A673 (cell line): Measurements from ENCODE around the gene OBSCN. TPM values are rescaled to one million over a fixed set of nuclear protein-coding genes. Genes with fewer than 3 reads are reported as not detected.

ENCODE experiments used
- BruUV-seq: library from RNA; stranded (reverse); fragments of 400-500 nt; replicated peaks from 2 replicates; lab custom pipeline; 2021; lab: Mats Ljungman, UMichigan
- CTCF ChIA-PET: fragments of 300-600 bp; sonication (Branson Sonifier 250); formaldehyde crosslinking; loops from one replicate; lab custom pipeline; 2022; ENCODE audit warnings: antibody characterized with exemption; lab: Charles Lee
- POLR2A ChIA-PET: fragments of 300-600 bp; sonication (Branson Sonifier 250); formaldehyde crosslinking; loops from one replicate; lab custom pipeline; 2022; ENCODE audit warnings: antibody characterized with exemption; ENCODE audit not compliant: low non-redundant PET; lab: Charles Lee
- DNase-seq: peaks from one replicate; pipeline ENCODE4 v3.0.0-alpha.2; 2015; ENCODE audit warnings: low spot score
- H3K27ac ChIP-seq: fragments of 200-600 bp; sonication (generic); 2 replicates; pipeline ENCODE4 v1.5.1; 2016; ENCODE audit warnings: mixed run types, low read depth, mild to moderate bottlenecking, mixed read lengths, antibody characterized with exemption, low read length; ENCODE audit not compliant: poor library complexity, severe bottlenecking
- H3K27me3 ChIP-seq: fragments of 200-600 bp; sonication (generic); replicated peaks from 2 replicates; pipeline ENCODE4 v1.6.1; 2017; ENCODE audit warnings: mixed run types, low read depth, mild to moderate bottlenecking, mixed read lengths, antibody characterized with exemption, low read length; ENCODE audit not compliant: insufficient read depth, poor library complexity
- H3K36me3 ChIP-seq: fragments of 200-600 bp; sonication (generic); 2 replicates; pipeline ENCODE4 v1.6.1; 2016; ENCODE audit warnings: mixed run types, mild to moderate bottlenecking, mixed read lengths, antibody characterized with exemption, low read length; ENCODE audit not compliant: insufficient read depth, poor library complexity, severe bottlenecking
- H3K4me1 ChIP-seq: fragments of 200-600 bp; sonication (generic); 2 replicates; pipeline ENCODE4 v1.6.1; 2017; ENCODE audit warnings: mixed run types, mild to moderate bottlenecking, mixed read lengths, antibody characterized with exemption, low read length; ENCODE audit not compliant: insufficient read depth, poor library complexity, severe bottlenecking
- H3K4me3 ChIP-seq: fragments of 200-600 bp; sonication (generic); 2 replicates; pipeline ENCODE4 v1.5.1; 2016; ENCODE audit warnings: low read depth, mixed run types, mild to moderate bottlenecking, mixed read lengths, low read length; ENCODE audit not compliant: poor library complexity, severe bottlenecking
- H3K9me3 ChIP-seq: fragments of 200-600 bp; sonication (generic); 2 replicates; pipeline ENCODE4 v1.6.1; 2016; ENCODE audit warnings: mixed run types, low read depth, mild to moderate bottlenecking, mixed read lengths, antibody characterized with exemption, low read length; ENCODE audit not compliant: poor library complexity, severe bottlenecking
- CTCF ChIP-seq: fragments of 300-800, 200-600 bp; sonication (generic); conservative IDR thresholded peaks from 2 replicates; pipeline ENCODE4 v1.5.1; 2017; ENCODE audit warnings: low read depth, mild to moderate bottlenecking, antibody characterized with exemption, low read length, moderate library complexity, mixed read lengths
- EZH2 ChIP-seq: fragments of 200-600 bp; sonication (generic); IDR thresholded peaks from 2 replicates; pipeline ENCODE4 v1.6.1; 2017; ENCODE audit warnings: borderline replicate concordance, low read depth, mild to moderate bottlenecking, mixed read lengths, antibody characterized with exemption, low read length; ENCODE audit not compliant: poor library complexity, severe bottlenecking
- intact Hi-C: fragments of 100-400 bp; cut with micrococcal nuclease; formaldehyde crosslinking; loops from one replicate; pipeline ENCODE4 v1.10.0; 2022; ENCODE audit not compliant: unreplicated experiment
- total RNA-seq: library from RNA; stranded (reverse); gene quantifications from 2 replicates; pipeline ENCODE4 v1.2.3, GENCODE V29; 2021

The OBSCN gene
- total RNA-seq, 1 experiment from 2014 or later: 37.7 TPM

GRCh38 chr1:228165372-228166169, 42.3 kb upstream of the OBSCN start, which contains the start of gene IBA57:
TSS of gene IBA57 (plus strand) at chr1:228165804. CDS start at chr1:228165817, 13 bp downstream.
- no peak for TF ChIP-seq EZH2
- peak; percentile 91 for TF ChIP-seq CTCF
- Histone ChIP-seq H3K4me3 (peak within 1 kb of the TSS; percentile 80), H3K27me3 (no peaks in the 10 kb centered on the region), H3K27ac (peak within 1 kb of the TSS; percentile 100), H3K9me3 (no peaks in the 10 kb centered on the region), H3K36me3 (no peaks in the 10 kb centered on the region), H3K4me1 (peaks cover 11% of the 10 kb centered on the region)
- ChIA-PET CTCF (interaction anchor here (0.6 to 1.9 kb wide), 6 partner anchors 11 to 168 kb away, joined by 3 to 13 read pairs (median 4); no protein-coding TSS in a partner anchor), POLR2A (interaction anchor here (0.6 to 1.0 kb wide), 2 partner anchors 292 to 640 kb away, joined by 4 to 9 read pairs; a partner anchor contains a TSS)
- intact Hi-C loops: no loop called here
- peak; percentile 99 for DNase-seq
- BruUV-seq: no TSS peak

GRCh38 chr1:228166170-228166936, 41.5 kb upstream of the OBSCN start:
- ChIA-PET CTCF (interaction anchor here (1.9 kb wide), 1 partner anchor 167 kb away, joined by 13 read pairs; no protein-coding TSS in a partner anchor), POLR2A (interaction anchor here (0.7 to 1.0 kb wide), 2 partner anchors 291 to 1358 kb away, joined by 4 to 9 read pairs; a partner anchor contains a TSS)
- TF ChIP-seq CTCF (peak; percentile 25; the same call in 1 of the 2 replicates), EZH2 (no peak)
- peak overlapping the region; percentile 100 for H3K27ac ChIP-seq
- no peaks in the 10 kb centered on the region for H3K9me3 ChIP-seq
- intact Hi-C loops: no loop called here
- BruUV-seq: no TSS peak
- no peaks in the 10 kb centered on the region for H3K36me3 ChIP-seq
- no peaks in the 10 kb centered on the region for H3K27me3 ChIP-seq
- H3K4me3 ChIP-seq: peak overlapping the region; percentile 80
- peaks cover 11% of the 10 kb centered on the region for H3K4me1 ChIP-seq
- peak; percentile 35 for DNase-seq

DNA sequence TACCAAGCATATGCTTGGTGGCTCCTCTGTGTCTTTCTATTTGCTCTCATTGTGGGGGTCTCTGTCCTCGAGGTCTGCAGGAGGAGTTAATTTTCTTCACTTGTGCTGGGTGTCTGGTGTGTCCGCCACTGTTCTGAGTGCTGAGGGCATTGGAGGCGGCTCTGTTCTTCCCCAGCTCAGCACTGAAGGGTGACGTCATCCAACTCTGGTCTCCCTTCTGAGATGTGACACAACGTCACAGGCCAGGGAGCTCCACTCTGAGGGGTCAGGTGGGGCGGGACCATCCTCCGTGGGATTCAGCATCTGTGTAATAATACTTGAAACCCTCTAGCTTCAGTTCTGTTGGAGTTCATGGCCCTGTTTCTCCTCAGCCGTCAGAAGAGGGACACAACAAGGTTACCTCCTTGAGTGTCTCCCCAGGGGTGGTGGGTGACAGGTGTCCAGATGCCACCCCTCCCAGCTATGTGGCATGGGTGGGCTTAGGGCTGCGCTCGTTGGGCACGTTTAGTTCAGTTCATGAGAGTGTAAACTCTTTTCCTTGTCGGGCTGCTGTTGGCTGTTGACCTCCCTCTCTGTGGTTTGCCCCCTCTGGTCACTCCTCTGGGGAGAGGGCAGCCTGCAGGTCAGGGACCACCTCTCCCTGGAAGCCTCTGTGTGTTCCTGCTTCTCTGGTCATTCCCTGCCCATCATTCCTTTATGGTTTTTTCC, 39.1 kb upstream of the OBSCN start:
- H3K9me3 ChIP-seq: no peaks in the 10 kb centered on the region
- no peak for DNase-seq
- H3K27me3 ChIP-seq: no peaks in the 10 kb centered on the region
- intact Hi-C loops: no loop called here
- CTCF ChIA-PET: no interaction called here
- POLR2A ChIA-PET: no interaction called here
- no TSS peak for BruUV-seq
- H3K4me3 ChIP-seq: no peak overlapping the region
- H3K36me3 ChIP-seq: no peaks in the 10 kb centered on the region
- no peak overlapping the region for H3K27ac ChIP-seq
- no peak for TF ChIP-seq CTCF
- no peak for TF ChIP-seq EZH2
- peaks cover 11% of the 10 kb centered on the region for H3K4me1 ChIP-seq
